GM13976 (cell line): ENCODE measurements around the gene G6PD.

Experiments
- DNase-seq: peaks from one replicate; pipeline ENCODE4 v3.0.0; 2012; ENCODE audit warnings: low spot score
- CTCF ChIP-seq: IDR thresholded peaks from 2 replicates; pipeline ENCODE4 v1.5.1; 2012; ENCODE audit warnings: borderline replicate concordance, mild to moderate bottlenecking; ENCODE audit not compliant: insufficient read depth; ENCODE audit errors: extremely low read depth, missing control alignments, control extremely low read depth
- in situ Hi-C: fragments of 300-500 bp; cut with MboI; formaldehyde crosslinking; loops from one replicate; pipeline ENCODE4 v1.12.0; 2022; ENCODE audit warnings: low sequenced_read_pairs, mixed read lengths, inconsistent platforms; ENCODE audit not compliant: unreplicated experiment

The G6PD gene

GRCh38 chrX:154495472-154495922 lies 51.1 kb downstream of the G6PD start:
- DNase-seq = no peak
- in situ Hi-C loops = no loop called here
- TF ChIP-seq CTCF = no peak

- in situ Hi-C loops = no loop called here
- no peak for TF ChIP-seq CTCF
- DNase-seq = no peak
Observed at GRCh38 chrX:154494715-154495114, 51.9 kb downstream of the G6PD start.

GRCh38 chrX:154490414-154491083 lies 56.1 kb downstream of the G6PD start, which contains the start of gene SLC10A3:
SLC10A3 (minus strand) TSS chrX:154490629; CDS start chrX:154488940, 1,689 bp downstream.
- no peak for TF ChIP-seq CTCF
- DNase-seq = peak; percentile 93
- in situ Hi-C loops = no loop called here

GRCh38 chrX:154490021-154490413 lies 56.6 kb downstream of the G6PD start:
- no peak for DNase-seq
- no peak for TF ChIP-seq CTCF
- in situ Hi-C loops = no loop called here

- DNase-seq = no peak
- no peak for TF ChIP-seq CTCF
- in situ Hi-C loops = no loop called here
Observed at GRCh38 chrX:154489182-154489581, 57.5 kb downstream of the G6PD start.

- no peak for TF ChIP-seq CTCF
- in situ Hi-C loops = no loop called here
- no peak for DNase-seq
Observed at GRCh38 chrX:154488336-154489075, 58.1 kb downstream of the G6PD start.
